Suppressor macrophage treated with lipopolysaccharide for 1 hour (primary cell): ENCODE measurements around the gene KRTAP5-7.
A peak's percentile ranks its signal among the peaks of the same experiment; 100 is the strongest.
"Not testable (repeated sequence)": the region's sequence is repeated elsewhere in the genome, so short reads cannot be mapped to it uniquely, and the experiment has no call there.

ENCODE experiments used
- DNase-seq, 3 donors: peaks; one replicate each; pipeline ENCODE4 v3.0.0-alpha.2; 2020 to 2022

The KRTAP5-7 gene

DNA sequence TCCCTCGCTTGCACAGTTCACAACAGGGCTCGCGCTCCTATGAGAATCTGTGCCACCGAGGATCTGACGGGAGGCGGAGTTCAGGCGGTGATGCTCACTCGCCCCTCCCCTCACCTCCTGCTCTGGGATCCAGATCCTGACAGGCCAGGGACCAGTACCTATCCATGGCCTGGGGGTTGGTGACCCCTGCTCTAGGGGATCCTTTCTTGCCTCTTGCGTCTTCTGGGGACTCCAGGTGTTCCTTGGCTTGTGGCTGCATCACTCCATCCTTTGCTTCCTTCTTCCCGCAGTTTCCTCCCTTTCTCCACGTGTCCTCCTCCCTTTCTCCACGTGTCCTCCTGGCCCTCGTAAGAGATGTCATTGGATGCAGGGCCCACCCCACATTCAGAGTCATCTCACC is 30.6 kb upstream of the KRTAP5-7 start:
- no peak for DNase-seq

DNA sequence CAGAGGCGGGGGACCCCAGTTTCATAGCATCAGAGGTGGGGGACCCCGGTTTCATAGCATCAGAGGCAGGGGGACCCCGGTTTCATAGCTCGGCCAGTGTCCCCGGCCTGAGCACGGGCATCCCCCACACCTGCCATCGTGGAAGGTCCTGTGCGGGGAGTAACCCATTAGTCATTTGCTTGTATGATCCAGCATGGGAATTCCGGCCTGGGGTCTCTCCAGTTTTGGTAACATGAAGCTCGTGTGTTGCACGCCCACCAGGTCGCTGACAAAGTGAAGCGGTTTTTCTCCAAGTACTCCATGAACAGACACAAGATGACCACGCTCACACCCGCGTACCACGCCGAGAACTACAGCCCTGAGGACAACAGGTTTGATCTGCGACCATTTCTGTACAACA is 29.0 kb upstream of the KRTAP5-7 start:
- peak in 2 of 3 donors; percentile 1 to 2 for DNase-seq

DNA sequence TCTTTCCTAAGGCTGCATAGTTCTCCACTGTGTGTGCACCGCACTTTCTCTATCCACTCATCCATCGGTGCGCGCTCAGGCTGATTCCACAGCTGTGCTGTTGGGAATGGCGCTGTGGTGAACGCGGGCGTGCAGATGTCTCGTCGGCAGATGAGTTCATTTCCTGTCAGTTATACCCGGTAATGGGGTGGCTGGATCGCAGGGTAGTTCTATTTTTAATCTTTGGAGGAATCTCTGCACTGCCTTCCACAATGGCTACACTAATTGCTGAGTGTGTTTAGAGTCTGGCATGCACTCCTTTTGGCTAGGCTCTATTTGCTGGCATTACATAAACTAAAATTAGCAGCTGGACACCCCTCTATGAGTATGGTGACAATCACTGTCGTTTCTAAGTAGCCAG is 27.9 kb upstream of the KRTAP5-7 start:
- DNase-seq: peak; percentile 12 to 26 (median 19)

DNA sequence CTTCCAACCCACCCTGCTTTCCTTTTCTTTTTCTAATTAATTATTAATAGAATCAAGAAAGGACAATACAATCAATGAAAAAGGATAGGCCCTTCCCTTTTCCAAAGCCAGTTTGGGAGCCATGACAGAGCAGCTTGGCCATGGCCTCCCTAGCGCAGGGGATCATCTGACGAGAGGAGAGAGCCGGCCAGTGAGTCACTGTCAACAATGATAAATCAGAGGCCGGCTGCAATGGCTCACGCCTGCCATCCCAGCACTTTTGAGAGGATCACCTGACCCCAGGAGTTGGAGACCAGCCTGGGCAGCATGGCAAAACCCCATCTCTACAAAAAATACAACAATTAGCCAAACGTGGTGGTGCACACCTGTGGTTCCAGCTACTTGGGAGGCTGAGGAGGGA is 27.5 kb upstream of the KRTAP5-7 start:
- no peak for DNase-seq

DNA sequence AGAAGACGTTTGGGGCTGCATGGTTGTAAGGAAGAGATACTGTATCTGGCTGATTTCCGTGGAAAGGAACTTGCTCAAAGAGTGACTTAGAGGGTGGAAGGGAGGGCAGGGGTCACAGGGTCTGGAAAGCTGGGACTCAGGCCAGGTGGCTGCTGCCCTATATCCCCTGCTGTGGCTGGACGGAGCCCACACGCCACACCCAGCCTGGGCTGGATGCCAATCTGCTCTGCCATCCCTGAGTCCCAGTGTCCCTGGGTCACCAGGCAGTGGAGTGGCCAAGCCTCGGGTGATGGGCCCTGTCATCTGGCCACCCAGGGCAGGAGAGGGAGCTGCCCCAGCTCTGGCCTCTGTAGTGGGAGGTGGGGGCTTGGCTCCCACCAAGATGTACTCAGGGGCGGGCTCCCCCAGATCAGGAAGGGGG is 26.5 kb upstream of the KRTAP5-7 start:
- DNase-seq: no peak

DNA sequence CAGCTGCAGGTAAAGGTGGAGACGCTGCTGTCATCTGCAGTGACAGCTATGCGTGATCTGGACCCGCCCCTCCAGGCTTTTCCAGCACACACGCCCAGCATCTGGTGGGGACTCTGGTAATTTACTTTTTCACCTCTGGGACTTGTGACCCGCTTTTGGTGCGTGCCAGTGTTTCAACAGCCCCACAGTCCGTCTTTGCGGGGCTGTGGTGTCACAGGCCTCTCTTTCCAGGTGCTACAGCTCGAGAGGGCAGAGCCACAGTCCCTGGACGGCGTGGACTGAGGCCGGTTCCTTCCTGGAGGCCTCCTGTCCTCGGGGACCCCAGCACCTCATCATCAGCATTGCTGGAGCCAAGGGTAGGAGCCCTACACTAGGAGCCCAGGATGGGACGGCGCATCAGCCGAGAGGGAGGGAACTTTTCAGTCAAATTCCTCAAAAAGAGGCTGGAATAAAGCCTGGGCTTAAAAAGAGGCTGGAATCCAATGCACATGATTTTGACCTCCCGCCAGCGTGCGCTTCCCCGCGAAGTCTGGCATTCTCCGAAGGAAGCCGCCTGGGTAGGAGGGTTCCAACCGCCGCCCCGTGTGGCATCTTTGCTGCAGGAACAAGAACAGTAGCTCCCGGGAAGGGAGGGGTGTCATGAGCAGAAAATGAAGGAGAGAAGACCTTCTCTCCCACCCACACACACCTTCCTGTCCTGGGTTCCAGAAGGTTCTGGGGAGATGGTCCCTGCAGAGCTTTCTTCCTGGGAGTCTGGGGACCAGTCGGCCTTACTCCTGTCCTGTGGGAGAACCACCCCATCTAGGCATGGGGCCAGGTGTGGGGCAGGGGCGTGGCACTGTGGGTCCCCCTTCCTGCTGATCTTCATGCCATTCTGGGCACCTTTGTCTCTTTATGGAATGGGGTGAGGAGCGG is 25.7 kb upstream of the KRTAP5-7 start:
- DNase-seq: no peak

DNA sequence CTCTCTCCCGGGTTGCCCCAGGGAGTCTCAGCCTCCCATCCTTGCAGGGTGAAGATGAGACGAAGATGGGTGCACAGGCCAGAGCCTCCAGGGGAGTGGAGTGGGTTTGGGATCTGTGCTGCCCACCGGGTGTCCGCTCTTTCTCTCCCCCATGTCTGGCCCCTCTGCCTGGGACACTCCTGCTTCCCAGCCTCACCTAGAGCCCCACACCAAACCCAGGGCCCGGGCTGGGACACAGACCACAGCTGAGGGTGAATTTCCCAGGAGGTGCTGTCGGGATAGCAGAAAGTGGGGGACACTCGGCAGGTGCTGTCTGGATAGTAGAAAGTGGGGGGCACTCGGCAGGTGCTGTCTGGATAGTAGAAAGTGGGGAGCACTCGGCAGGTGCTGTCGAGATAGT is 25.0 kb upstream of the KRTAP5-7 start:
- no peak for DNase-seq

DNA sequence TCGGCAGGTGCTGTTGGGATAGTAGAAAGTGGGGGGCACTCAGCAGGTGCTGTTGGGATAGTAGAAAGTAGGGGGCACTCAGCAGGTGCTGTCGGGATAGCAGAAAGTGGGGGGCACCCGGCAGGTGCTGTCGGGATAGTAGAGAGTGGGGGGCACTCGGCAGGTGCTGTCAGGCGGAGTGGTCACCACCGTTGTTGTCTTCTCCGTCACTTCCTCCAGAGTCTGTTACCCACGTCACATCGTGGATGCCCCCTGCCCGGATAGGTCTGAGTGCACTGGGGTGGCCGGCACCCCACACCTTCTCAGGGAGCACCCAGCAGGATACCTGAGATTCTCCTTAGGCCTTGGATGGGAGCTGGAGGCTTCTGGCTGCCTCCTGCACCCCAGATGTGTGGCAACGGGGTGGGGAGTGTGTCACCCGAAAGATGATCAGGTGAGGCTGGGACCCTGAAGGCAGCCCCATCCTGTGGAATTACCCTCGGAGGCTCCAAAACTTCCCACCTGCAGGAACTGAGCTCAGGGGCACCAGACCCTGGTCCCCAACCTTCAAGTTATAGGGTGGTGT is 24.1 kb upstream of the KRTAP5-7 start:
- no peak for DNase-seq

DNA sequence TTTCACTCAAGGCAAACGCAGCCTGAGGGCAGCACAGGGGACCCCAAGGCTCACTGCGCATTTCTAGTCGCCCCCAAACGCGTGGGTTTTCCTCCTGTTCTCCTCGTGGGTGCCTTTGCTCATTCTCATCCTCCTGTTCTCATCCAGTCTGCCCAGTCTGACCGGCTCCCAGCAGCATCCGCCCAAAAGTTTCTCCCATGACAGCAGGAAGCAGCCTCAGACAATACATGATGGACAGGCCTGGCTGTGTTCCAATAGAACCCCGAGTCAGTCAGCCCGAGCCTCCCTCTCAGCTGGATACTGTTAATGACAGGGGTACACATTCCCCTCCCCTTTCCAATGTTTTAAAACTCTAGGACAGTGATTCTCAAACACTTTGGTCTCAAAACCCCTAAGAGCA is 22.5 kb upstream of the KRTAP5-7 start:
- DNase-seq: no peak

DNA sequence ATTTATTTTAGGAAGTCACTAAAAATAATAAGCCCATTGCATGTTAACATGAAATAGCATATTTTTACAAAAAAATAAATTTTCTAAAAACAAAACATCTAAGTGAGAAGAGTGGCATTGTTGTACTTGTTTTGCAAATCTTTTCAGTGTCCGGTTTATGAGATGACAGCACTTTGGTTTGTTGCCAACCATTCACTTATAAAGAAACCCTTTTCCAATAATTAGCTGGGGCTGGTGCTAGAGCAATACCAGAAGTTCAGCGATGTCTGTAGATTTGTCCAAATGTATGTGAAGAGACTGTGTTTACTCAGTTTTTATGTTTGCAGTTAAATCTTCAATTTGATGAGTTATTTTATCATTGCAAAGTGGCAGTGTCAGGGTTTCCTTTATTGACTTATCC is 22.1 kb upstream of the KRTAP5-7 start:
- no peak for DNase-seq

DNA sequence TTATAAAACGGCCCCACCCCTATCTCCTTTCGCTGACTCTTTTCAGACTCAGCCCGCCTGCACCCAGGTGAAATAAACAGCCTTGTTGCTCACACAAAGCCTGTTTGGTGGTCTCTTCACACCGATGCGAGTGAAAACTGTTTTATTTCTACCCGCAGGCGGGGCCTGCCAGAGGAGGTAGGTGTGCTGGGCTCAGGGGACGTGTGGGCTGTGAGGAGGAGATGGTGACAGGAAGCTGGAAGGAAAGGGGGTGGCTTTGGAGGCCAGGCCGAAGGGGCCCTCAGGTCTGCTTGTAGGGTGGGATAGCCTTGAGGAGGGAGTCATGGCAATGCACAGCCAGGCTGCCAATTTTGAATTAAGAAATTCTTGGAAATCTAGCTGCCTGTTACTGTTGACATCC is 21.3 kb upstream of the KRTAP5-7 start:
- no peak for DNase-seq

DNA sequence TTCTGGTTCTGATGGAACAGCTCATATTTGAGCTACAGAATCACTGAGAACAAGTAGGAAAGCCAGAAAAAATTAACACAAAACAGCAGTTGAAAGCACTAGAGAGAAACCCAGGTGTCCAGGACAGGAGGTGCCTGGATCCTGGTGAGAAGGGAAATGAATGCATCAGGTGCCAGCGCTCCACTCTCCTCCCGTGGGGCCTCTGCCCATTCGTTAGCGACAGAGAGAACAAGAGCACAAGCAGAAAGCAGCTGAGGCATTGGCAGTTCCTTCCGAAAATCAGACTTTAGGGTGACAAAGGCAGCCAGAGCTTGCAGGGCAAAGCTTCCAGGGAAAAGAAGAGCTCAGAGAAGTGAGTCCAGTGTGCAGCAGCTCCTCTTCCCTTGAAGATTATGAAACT is 20.0 kb upstream of the KRTAP5-7 start:
- DNase-seq: no peak

DNA sequence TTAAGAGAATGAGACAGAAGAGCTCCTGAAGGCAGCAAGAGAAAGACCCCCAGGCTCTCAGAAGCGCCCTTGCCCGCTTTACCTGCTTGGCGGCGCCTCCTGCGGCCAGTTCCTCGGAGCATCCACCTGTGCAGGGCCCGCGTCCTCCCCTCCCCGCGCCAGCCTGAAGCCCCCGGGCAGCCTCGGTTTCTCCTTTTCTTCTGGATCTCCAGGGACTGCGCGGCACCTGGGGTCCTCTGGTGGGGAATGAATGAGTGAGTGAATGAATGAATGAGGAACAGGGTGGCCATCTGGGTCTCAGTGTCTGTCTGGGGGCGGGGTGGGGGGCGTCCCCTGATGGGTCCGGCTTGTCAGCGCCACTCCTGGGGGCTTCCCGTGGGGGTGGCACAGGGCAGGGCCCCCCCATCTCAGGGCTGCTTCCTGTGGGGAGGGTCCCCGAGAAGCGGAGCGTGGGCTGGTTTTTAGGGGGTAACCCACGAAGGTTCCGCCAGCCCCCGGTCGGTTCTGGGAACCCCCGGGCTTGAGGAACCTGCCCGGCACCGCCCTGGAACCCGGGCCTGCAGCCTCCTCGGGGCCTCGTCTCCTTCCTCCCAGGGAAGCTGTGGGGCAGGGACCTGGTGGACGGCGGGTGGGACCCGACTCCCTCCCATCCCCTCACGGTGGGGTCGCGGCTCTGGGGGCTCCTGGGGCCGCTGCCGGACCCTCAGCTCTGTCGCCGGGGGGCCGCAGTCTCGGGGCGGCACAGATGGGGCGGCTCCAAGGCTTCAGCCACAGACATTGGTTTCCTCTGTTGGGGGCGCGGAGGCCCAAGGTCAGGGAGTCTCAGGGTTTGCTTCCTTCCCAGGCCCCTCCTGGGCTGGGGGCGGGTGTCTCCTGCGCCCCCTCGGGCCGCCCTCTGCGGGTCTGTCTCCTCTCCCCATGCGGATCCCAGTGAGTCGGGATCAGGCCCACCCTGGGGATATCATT is 8.3 kb upstream of the KRTAP5-7 start:
- no peak for DNase-seq

DNA sequence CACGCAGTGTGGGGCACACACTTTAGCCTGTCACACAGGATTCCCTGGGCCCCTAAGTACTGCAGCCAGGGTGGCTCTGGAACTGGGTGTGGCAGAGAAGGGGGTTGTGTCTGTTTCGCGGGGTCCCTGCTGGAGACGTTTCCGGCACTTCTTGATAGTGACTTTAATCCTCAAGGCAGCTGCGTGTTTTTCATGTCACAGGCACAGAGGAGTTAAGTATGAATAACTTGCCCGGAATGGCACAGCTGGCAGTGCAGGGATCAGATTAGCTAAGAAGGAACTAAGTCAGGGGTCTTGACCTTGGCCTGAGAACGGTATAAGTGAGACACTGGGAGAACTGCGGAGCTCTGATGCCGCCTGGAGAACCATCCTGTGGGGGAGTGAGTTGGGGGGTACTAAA is 7.5 kb upstream of the KRTAP5-7 start:
- DNase-seq: no peak

DNA sequence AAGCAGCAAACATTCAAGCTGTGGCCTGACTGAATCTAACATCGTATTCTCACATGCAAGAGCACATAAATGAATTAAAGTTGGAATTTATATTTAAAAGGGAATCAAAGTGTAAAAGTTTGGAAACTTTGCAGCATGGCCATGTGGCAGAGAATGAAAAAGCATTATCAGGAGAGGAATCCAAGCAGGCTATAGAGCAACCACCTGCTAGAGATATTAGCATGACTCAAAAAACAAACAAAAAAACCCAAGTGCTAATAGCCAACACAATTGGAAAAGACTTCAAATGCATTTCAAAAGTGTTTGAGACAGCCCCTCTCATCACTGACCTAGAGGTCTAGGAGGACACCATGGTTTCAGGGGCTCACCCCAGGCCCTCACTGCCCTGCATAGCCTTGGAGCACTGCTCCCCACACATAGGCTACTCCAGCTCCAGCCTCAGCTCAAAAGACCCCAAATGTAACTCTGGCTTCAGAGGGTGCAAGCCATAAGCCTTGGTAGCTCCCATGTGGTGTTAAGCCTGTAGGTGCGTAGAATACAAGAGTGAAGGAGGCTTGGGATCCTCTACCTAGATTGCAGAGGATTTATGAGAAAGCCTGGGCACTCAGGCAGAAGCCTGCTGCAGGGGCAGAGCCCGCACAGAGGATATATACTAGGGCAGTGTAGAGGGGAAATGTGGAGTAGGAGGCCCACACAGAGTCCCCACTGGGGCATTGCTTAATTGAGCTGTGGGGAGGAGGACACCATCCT is 1.7 kb upstream of the KRTAP5-7 start:
- no peak for DNase-seq

DNA sequence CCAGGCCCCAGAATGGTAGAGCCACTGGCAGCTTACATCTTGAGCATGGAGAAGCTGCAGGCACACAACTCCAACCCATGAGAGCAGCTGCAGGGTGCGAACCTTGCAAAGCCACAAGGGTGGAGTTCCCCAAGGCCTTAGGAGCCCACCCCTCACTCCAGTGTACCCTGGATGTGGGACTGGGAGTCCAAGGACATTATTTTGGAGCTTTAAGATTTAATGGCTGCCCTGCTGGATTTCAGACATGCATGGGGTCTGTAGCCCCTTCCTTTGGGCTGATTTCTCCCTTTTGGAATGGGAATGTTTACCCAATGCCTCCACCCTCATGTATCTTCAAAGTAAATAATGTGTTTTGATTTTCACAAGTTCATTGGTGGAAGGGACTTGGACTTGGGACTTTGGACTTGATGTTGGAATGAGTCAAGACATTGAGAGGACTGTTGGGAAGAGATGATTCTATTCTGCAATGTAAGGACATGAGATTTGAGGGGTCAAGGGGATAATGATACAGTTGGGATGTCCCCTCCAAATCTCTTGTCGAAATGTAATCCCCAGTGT is 1.1 kb upstream of the KRTAP5-7 start:
- DNase-seq: no peak

DNA sequence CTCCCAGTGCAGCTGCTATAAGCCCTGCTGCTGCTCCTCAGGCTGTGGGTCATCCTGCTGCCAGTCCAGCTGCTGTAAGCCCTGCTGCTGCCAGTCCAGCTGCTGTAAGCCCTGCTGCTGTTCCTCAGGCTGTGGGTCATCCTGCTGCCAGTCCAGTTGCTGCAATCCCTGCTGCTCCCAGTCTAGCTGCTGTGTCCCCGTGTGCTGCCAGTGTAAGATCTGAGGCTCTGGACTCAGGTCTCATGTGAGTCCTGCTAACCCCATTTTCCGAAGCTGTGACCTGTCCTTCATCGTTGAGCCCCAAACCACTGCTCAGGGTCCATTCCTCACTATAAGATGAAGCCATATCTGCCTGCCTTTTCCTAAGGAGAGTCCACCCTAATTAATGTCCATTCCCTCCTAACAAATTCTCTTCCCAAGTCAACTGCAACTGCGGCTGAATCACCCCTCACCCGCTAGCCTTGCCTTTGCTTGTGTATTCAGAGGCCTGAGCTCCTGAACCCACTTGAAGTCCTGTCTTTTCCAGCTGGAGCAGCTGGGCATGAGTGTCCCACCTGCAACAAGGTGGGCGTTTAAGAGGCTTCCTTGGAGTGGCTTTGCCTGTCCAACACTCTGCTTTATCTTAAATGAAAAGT is 626 bp downstream of the KRTAP5-7 start:
- no peak for DNase-seq

DNA sequence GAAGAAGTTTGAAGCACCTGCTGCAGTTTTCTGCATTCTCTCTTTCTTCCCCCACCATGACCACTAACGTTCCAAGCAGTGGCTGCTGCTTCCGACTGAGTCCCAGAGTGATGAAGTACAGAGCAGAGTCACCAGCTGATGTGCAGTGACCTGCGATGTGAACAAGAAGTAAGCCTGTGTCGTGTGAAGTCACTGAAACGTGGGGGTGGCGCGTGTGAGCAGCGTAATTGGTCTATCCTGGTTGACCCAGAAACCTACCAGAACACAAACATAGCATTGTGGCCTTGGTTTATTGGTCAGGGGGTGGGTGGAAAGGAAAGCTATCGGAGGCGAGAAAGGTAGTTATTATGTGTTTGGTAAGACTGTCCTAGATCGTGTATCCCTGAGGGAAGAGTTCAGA is 3.5 kb downstream of the KRTAP5-7 start:
- no peak for DNase-seq

DNA sequence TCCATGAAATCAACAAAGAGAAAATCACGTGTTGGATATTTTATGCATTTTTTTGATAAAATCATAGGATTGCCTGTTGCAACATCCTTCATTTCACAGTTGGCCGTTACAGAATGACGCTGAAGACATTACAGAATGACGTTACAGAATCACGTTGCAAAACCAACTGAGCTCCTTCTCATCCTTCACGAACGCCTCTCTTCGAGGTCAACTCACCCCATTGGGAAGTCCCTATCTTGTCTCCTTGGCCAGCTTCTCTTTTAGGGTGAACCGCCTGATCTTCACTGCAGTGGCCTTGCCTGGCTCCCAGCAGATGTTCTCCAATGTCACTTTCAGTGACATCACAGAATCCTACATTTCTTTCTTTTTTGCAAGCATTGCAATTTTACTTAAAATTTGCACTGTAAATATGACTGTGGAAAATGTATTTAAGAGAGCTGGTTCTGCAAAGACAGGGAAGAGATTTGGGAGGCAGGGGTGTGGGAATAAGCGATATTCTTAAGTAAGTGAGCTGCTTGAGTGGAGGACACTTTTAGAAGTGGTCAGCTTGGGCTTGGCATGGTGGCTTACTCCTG is 5.1 kb downstream of the KRTAP5-7 start:
- DNase-seq: peak; percentile 46 to 93 (median 74)

DNA sequence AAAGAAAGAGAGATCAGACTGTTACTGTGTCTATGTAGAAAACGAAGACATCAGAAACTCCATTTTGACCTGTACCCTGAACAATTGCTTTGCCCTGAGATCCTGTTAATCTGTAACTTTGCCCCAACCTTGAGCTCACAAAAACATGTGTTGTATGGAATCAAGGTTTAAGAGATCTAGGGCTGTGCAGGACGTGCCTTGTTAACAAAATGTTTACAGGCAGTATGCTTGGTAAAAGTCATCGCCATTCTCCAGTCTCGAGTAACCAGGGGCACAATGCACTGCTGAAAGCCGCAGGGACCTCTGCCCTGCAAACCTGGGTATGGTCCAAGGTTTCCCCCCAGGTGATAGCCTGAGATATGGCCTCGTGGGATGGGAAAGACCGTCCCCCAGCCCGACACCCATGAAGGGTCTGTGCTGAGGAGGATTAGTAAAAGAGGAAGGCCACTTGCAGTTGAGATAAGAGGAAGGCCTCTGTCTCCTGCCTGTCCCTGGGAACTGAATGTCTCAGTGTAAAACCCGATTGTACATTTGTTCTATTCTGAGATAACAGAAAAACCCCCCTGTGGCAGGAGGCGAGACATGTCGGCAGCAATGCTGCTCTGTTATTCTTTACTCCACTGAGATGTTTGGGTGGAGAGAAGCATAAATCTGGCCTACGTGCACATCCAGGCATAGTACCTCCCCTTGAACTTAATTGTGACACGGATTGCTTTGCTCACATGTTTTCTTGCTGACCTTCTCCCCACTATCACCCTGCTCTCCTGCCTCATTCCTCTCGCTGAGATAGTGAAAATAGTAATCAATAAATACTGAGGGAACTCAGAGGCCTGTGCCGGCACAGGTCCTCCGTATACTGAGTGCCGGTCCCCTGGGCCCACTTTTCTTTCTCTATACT is 7.9 kb downstream of the KRTAP5-7 start:
- DNase-seq: not testable (repeated sequence)
